GM18951 (cell line): ENCODE results near the gene RCAN1.
"Not testable (repeated sequence)": the region's sequence is repeated elsewhere in the genome, so short reads cannot be mapped to it uniquely, and the experiment has no call there.

Experiments used
- POLR2A ChIP-seq: IDR thresholded peaks from 4 replicates; pipeline ENCODE4 v1.6.1; 2011; ENCODE audit warnings: mild to moderate bottlenecking; ENCODE audit not compliant: insufficient read length, insufficient read depth; ENCODE audit errors: extremely low read depth
- in situ Hi-C: fragments of 300-500 bp; cut with MboI; formaldehyde crosslinking; loops from one replicate; pipeline ENCODE4 v1.12.0; 2022; ENCODE audit warnings: low sequenced_read_pairs, mixed read lengths, inconsistent platforms; ENCODE audit not compliant: unreplicated experiment

RCAN1 gene

DNA sequence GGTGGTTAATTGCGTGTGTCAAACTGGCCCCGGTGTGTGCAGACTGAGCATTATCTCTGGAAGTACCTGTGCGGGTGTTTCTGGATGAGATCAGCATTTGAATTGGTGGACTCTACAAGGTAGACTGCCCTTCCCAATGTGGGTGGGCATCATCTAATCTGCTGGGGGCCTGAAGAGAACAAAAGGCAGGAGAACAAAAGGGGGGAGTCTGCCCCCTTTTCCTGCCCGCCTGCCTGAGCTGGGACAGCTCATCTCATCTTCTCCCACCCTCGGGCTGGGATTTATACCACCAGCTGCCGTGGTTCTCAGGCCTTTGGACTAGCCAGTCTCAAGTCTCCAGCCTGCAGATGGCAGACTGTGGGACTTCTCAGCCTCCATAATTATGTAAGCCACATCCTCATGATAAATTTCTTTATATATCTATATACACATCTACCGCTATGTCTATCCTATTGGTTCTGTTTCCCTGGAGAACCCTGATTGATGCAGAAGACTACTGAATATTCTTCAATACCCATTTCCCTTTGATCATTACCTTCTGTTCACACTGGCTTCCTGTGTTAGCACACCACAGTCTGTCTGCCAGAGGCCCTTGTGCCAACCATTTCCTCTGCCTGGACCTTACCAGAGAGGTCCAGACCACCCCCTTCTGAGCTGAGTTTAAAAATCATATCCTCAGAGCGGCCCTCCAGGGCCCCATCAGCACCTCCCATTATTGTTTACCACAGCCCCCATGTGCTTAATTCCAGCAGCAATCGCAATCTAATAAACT lies 25.2 kb downstream of the RCAN1 start:
- in situ Hi-C loops = no loop called here
- no peak for TF ChIP-seq POLR2A

DNA sequence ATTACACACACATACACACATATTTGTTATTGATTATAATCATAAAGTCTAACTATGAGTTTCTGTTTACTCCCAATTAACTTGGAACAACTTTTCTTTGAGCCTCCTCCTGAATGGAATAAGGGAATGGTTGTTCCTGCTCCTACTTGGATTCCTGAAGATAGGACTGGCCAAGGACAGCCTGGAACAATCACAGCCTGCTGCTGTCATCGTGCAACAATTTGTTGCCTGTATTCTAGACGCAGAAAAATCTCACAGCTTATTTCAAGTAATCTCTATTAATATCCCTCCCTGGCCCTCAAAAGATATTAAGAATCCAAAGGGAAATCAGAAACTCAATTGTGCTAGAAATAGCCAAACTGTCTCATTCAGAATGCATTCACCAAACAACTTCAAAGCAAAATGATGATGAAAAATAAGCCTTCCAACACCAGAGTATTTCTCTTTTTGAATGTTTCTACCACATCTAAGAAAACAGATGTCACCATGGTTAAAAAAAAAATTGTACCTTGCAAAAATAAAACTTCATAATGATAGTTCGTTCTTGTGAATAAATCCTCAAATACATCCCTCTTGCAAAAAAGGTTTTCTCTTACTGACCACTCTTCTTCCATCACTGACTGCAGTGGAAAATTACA lies 30.9 kb downstream of the RCAN1 start:
- in situ Hi-C loops = no loop called here
- no peak for TF ChIP-seq POLR2A

DNA sequence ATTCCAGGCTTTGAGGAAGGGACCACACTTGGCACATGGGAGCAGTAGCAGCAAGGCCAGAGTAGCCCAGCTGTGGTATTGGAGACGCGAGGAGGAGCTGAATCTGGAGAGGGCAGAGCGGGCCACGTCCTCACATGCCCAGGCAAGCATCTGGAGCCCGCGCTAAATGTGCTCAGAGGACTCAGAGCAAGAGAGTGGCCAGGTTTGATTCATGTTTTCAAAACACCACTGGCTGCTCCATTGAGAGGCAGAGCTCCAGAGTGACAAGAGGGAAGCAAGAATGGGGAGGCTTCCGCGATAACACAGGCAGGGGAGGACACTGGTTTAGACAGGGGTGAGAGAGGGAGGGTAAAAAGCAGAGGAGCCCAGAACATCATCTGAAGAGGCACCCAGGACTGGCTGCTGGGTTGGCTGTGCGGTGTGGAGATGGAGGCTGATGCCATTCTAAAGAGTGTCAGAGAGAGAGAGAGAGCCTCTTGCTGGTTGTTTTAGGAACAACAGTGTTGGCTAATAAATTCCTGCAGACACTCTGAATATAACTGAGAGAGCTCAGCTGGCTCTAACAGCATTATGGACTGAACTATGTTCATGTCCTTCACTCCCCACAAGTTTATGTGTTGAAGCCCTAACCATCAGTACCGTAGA lies 32.3 kb downstream of the RCAN1 start:
- TF ChIP-seq POLR2A = no peak
- in situ Hi-C loops = no loop called here

DNA sequence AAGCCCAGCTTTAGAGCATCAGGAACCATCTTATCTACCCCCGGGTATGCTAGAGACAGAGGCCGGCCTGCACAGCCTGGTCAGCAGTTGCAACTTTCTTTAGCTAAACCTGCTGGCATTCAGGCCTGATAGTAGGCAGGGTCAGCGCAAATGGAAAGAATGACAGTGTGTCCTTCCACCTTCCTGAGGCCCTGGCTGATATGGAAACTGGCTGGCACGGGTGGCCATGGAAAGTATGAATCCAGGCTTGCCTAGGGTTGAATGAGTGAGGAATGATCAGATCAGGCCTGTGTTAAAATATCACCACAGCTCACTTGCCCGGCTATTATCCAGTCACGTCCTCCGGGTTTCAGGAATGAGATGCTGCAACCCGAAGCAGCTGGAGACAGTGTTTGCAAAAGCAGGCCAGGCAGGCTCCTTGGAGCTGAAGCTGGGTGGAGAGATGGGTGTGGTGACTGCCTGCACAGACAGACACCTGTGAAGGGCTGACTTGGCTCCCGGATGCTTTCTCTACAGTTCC lies 34.7 kb downstream of the RCAN1 start:
- in situ Hi-C loops = no loop called here
- no peak for TF ChIP-seq POLR2A

DNA sequence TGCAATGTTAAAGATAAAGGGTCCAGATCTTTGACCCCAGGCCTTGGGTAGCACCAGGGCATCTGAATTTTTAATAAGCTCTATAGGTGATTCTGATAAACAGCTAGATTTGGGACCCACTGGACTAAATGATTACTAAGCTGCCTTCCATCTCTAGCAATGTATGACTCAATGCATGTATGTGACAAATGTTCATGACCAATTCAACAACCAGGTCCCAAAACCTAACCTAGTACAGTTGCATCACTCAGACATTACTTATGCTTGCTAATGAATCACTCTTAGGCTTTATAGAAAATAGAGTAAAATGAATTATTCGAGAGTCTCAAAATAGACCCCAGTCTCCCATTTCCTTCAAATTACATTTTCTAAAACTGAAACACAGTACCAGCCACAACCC lies 35.5 kb downstream of the RCAN1 start:
- TF ChIP-seq POLR2A = no peak
- in situ Hi-C loops = no loop called here

DNA sequence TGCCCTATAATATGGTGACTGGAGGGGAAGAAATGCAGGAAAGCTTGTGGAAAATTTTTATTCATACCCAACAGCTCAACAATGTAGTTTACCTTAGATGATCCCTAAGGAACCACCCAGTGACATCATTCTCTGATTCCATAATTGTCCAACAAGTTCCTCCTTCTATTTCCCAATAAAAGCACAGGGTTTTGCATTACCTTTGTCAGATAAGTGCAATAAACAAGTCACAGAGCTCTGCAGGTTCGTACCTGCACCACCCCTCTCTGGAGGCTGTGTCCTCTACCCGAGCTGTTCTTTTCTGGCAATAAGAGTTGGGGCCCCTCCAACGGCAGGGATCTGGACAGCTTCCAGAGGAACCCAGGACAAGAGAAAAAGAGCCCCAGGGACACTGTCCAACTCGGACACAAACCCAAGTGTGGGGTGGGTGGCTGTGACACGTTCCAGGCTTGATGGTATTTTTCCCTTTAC lies 38.8 kb downstream of the RCAN1 start:
- no peak for TF ChIP-seq POLR2A
- in situ Hi-C loops = no loop called here

DNA sequence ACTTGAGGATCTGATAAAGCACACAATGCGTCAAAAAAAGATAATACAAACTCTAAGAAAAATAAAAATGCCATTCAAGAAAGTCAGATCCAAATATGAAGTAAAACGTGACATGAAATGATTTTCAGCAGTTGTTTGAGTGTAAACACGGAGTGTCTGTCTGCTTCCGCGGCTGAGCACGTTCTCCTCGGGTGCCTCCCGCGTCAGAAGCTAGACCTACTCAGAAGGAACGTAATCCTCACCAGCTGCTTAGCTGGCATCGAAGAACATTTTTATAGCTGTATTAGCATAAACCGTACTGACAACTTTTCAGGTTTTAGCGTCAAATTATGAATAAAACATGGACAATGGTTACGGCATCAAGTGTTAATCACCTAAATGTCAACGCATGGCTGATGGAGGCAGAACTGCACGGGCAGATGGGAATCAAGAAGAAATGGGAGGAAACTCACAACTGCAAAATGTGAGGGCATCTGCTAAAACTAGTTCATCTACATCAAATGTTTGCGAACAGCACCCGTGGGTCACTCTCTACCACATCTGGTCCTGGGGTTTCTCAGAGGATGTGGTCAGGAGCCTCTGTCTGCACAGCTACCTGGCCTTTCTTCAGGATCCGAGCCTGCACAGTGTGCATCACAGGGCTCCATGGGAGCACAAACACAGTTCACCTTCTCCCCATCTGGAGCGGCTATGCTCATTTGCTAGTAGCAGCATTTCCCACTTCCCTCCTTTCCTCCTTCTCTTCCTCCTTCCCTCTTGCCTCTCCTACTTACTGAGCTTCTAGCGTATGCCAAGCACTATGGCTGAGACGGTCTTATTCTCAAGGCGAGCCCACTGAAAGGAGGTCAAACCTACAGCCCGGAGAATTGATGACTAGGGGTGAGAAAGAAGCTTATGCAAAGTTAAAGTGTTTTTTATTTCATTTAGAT lies 40.0 kb downstream of the RCAN1 start:
- no peak for TF ChIP-seq POLR2A

DNA sequence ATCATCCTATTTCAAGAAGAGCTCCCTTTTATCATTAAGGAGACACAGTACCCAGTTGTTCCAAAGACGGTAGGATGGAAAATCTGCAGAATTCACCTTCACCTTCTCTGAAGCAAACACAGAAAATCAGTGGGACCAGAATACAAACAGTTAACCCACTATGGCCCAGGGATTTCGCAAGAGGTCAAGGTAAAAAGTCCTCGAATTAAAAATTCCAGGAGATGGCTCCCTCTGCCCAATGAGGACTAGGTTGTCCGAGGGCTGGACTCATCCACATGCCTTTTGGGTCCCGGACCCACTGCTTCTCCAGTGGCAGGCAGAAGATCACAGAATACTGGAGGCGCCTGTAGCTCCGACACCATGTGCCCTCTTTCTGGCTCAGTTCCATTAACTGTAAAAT lies 42.9 kb downstream of the RCAN1 start:
- no peak for TF ChIP-seq POLR2A
- in situ Hi-C loops = no loop called here

More for the DNA sequence above, 40.0 kb downstream of the RCAN1 start:
- in situ Hi-C loops = no loop called here

DNA sequence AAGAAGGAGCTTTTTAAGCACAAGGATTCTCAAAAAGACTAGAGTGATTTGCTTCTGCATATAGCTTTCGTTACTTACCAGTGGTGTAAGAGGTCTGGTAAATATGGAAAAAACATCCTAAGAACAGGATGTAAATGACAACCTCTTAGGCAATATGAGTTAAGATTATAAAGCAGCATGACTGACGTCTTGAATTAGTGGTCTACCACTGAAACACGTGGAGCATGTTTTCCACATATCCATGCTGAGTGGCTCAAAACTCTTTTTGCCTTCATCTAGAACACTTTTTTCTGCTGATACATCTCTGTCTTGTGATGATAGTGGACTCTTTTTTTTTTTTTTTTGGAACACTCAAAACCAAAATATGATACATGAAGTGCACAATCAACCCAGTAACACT lies 44.6 kb downstream of the RCAN1 start:
- no peak for TF ChIP-seq POLR2A
- in situ Hi-C loops = no loop called here

DNA sequence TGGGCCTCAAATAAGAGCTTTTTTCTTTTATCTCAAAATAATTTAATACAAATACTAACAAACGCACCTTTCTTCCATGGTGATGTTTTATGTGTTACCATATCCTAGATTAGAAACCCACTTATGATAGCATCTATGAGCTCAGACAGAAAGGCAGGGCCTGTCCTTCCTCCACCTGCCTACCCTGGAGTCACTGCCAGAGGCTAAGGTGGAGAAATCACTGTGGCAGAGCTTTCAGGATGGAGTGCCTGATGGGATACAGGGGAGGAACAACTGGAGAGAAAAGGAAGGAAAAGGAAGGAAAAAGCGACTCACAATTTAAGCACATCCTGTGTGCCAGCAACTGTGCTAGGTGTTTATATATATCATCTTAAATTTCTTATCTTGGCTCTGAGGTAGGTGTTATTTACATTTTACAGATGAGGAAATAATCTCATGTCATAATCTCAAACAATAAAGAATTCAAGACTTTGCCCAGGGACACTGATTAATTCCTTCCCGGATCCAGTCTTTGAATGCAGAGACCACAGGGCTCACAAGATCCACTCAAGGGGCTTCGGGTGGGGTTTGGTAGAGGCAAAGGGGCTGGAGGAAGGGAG lies 45.4 kb downstream of the RCAN1 start:
- in situ Hi-C loops = no loop called here

DNA sequence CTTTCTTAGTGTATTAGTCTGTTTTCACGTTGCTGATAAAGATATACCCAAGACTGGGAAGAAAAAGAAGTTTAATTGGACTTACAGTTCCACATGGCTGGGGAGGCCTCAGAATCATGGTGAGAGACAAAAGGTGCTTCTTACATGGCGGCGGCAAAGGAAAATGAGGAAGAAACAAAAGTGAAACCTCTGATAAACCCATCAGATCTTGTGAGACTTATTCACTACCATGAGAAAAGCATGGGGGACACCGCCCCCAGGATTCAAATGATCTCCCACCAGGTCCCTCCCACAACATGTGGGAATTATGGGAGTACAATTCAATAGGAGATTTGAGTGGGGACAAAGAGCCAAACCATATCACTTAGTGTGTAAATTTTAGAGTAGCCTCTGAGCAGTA lies 46.1 kb downstream of the RCAN1 start:
- in situ Hi-C loops = not testable (repeated sequence)

More for the DNA sequence above, 45.4 kb downstream of the RCAN1 start:
- TF ChIP-seq POLR2A = no peak

DNA sequence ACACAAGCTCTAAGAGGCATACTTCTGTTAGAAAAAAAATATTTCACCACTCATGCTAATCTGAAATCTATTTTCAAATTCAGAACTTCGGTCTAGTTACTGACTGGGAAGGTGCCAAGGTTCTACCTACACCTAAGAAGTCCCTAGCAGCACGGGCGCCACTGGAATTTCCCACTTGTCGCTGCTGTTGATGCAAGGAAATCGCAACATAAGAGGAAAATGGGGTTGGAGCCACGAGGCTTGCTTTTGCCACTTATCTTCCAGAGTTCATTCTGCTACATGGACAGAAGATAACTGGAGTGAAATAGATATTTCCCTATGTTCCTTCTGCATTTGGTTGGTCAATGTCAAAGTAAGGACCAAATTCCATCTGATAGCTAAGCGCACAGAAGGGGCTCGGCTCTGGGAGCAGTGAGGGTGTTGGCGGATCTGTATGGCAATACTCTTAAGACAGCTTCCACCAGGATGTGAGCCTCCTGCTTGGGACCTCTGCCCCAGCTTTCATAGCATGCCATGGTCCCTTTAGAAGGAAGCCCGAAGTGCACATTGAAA lies 47.2 kb downstream of the RCAN1 start:
- no peak for TF ChIP-seq POLR2A
- in situ Hi-C loops = no loop called here
